GM19351 (cell line): Measurements from ENCODE around the gene FETUB.

Experiments
- ATAC-seq: cut with Tn5 transposase; IDR thresholded peaks from one replicate; pipeline ENCODE4 v1.9.1; 2021; ENCODE audit warnings: mild to moderate bottlenecking, moderate library complexity; ENCODE audit not compliant: unreplicated experiment

FETUB gene

DNA sequence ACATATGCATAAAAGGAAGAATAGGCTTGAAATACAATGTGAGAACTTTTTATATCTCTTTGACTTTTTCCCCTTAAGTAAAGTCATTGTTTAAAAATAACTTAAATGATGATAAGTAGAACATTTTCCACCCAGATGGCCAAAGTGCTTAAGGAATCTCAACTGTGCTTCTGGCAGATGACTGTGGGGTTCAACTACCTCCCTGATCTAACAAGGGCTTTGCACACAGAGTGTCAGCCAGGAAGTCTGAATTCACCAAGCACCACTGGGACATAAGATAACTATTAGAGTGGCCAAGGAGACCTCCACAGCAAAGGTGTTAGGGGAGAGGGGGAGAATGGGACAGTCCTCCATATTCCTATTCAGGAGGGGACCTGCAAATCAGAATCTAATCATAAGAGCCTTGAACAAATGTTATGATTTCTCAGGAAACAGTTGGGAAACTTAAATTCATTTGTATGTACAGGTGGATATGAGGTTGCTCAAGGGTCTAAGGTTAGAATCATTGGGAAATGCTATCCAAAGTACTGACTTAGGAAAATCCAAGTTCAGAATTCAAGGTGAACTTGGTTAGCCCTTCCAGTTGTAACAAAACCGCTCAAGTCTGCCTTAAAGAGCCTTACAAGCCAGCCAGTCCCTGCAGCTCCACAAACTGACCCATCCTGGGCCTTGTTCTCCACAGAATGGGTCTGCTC is at the start of gene FETUB:
Gene FETUB, plus strand, starts transcription at position 622 of the 695 bp plus-strand sequence. Its CDS starts 62 bp downstream, at position 684.
- no peak for ATAC-seq

DNA sequence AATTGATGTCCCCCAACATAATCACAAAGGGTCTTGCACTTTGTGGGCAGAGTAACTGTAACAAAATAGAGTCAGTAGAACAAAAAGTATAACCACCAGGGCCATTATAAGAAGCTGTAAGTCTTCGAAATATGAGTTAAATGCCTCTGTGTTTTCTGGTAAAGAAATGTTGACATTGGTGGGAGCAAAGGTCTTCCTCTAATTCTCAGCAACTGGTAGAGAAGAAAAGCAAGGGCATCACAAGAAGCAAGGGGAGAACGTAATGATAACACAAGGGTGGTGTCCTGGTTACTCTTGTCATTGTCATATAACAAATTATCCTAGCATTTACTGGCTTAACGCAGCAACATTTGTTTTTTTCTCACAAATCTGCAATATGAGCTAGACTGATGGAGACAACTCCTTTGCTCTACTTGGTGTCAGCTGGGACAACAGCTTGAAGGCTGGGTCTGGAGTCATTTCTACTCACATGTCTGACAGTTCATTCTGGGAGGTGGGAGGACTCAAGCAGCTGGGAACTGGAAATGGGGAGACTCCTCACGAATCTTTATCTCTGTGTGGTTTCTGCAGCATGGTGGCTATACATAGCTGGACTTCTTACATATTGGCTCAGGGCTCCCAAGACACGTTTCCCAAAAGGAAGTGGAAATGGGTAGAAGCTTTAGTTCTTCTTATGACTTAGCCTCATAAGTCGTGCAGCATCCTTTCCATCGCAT is 49.5 kb upstream of the FETUB start:
- no peak for ATAC-seq

GRCh38 chr3:186592682-186593081 is 47.5 kb upstream of the FETUB start:
- ATAC-seq: no peak

GRCh38 chr3:186593862-186594261 is 46.3 kb upstream of the FETUB start:
- ATAC-seq: no peak

DNA sequence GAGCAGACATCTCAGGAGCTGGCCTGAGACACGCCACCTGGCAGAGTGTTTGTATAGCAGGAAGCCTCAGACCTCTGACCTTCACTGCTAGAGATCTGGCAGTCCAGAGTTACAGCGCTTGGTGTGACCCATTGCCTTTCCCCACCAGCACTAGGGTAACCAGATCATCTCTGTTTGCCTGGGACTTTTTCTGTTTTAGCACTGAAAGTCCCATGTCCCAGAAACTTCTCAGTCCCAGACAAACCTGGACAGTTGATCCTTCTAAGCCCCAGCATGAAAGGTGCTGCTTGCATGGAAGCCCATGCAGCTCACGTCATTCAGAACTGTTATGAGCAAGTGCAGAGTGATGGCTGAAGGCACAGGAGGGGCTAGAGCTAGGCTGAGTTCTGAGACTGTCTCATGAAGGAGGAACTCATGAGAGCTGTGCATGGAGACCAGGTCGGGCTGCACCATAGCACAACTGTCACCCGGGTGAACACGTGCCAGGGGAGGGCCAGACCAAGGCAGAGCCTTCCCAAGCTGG is 45.5 kb upstream of the FETUB start:
- ATAC-seq: no peak

GRCh38 chr3:186596568-186597287 is 43.5 kb upstream of the FETUB start:
- no peak for ATAC-seq

- no peak for ATAC-seq
These were observed 42.0 kb upstream of the FETUB start for GRCh38 chr3:186598108-186598784.

GRCh38 chr3:186598794-186599141 is 41.4 kb upstream of the FETUB start:
- no peak for ATAC-seq

- no peak for ATAC-seq
These were observed 40.9 kb upstream of the FETUB start for GRCh38 chr3:186599142-186599784.

GRCh38 chr3:186599785-186600166 is 40.4 kb upstream of the FETUB start:
- ATAC-seq: no peak

DNA sequence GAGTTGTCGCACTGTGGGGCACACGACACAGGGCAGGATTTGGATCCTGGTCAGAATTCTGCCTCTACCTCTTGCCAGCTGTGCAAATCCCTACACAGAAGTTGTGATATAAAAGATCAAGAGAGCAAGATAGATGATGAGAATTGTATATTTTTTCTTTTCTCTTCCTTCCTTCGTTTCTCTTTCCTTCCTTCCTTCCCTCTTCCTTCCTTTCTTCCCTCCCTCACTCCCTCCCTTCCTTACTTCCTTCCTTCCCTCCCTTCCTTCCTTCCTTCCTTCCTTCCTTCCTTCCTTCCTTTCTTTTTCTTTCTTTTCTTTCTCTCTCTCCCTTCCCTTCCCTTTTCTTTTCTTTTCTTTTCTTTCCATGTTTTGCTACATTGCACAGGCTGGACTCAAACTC is 39.3 kb upstream of the FETUB start:
- no peak for ATAC-seq

GRCh38 chr3:186603159-186603558 is 37.0 kb upstream of the FETUB start:
- no peak for ATAC-seq

GRCh38 chr3:186605078-186605477 is 35.1 kb upstream of the FETUB start:
- ATAC-seq: no peak

DNA sequence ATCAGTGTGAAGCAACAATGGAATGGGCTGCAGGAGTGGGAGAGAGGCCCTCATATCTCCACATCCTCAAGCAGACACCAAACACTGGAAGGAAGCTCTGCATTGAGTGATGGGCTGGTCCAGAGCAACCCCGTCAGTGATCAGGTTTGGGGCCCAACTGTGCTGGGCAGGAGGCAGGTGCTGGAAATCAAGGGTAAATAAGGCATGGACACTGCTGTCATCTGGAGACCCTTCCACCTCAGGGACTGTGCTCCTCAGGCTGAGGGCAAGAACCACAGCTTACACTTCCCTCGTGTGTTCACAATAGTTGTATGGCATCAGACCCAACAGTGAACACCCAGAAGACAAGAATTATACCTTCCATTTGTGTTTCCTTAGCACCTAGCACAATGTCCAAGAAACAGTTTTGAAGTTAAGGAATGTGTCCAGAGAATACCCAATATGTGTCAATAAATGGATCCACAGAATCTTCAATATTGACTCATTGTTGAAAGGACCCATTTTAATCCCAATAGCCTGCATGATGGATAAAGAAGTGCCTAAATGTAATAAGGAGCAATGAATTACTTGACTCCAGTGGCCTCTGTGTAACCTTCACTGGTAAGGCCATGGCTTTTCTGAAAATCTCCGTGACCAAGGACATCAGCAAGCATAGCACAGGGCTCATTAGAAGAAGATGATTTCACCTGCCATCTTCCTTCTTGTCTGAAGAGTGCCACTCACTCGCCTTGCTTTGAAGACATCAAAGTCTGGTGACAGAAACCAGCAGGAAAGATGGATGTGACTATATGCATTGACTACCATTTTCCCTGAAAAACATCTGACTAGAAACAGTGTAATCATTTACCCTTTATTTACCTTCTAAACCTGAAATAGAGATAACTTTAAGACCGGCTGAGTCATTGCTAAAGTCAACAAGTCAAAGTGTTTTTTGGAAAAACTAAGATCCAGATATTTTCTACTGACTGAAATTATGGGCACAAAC is 34.3 kb upstream of the FETUB start:
- ATAC-seq: no peak

DNA sequence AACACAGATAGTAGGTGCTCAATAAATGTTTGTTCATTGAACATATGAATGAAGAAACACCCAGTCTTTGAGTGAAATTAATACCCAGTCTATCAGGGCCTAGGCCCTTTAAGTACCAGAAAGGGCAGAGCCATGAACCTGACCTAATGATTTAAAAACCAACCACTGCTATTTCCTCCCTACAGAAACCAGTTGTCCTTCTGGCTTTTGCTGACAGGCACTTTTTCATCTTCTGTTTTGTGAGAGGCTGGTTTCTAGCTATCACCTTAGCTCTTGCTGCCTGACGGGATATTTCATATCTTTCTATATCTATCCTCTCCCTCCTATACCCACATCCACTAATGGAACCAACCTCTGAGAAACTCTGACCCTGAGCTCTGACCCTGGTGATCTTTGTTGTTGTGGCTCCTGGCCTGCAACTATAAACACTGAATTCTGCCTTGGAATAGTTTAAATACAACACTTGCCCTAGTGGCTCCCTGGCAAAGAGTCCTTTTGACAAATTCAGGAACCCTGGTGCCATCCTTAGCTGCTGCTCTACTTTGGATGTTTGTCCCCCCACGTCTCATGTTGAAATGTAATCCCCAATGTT is 31.5 kb upstream of the FETUB start:
- no peak for ATAC-seq

- ATAC-seq: no peak
These were observed 30.8 kb upstream of the FETUB start for GRCh38 chr3:186609247-186609868.

DNA sequence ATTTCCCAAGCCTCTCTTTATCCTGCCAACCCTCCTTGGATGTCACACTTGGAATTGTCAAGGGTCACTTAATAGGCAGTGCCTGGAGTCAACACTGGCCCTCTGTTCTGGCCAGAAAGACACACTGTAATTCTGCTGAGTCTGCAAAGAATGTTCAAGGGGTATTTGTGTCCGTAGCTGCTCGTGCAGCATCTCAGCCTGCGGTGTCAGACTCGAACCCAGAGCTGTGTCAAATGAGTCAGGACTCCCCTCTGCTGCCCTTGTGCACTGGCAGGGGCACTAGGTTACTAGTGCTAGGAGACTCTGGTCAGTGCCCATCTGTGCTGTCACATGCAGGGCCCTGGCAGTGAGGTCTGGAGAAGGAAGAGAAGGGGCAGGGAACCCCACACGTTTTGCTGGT is 28.1 kb upstream of the FETUB start:
- ATAC-seq: no peak

- ATAC-seq: no peak
These were observed 27.2 kb upstream of the FETUB start, which contains the start of gene AHSG for GRCh38 chr3:186612721-186613636. Gene AHSG, plus strand, starts transcription at chr3:186613060. Its CDS starts 82 bp downstream, at chr3:186613142.
